GM12878 (cell line): ENCODE results near the gene PRR14L. TPM values are rescaled to one million over a fixed set of nuclear protein-coding genes. Genes with fewer than 3 reads are reported as not detected.

Source experiments
- ATAC-seq: fragments of 200-7000 bp; cut with Tn5 transposase; 3 replicates; pipeline ENCODE4 v1.9.1; 2020; ENCODE audit warnings: mild to moderate bottlenecking, moderate library complexity
- BruUV-seq: library from RNA; stranded (reverse); fragments of 400-500 nt; replicated peaks from 2 replicates; lab custom pipeline; 2021; lab: Mats Ljungman, UMichigan
- CTCF ChIA-PET: fragments of 300-600 bp; sonication (Branson Sonifier 250); formaldehyde crosslinking; extraction: SDS; loops from one replicate; lab custom pipeline; 2021; ENCODE audit warnings: inconsistent platforms; lab: Yijun Ruan, JAX
- POLR2A ChIA-PET: fragments of 350-600 bp; formaldehyde crosslinking; extraction: SDS; loops from one replicate; lab custom pipeline; 2021; ENCODE audit warnings: inconsistent platforms; lab: Charles Lee
- RAD21 ChIA-PET: fragments of 300-600 bp; sonication (Branson Sonifier 250); formaldehyde crosslinking; loops from one replicate; lab custom pipeline; 2023; ENCODE audit warnings: antibody characterized with exemption; ENCODE audit not compliant: unreplicated experiment; lab: Charles Lee
- SMC1A ChIA-PET: fragments of 300-600 bp; sonication (Branson Sonifier 250); formaldehyde crosslinking; loops from one replicate; lab custom pipeline; 2023; ENCODE audit not compliant: unreplicated experiment, uncharacterized antibody; lab: Charles Lee
- DNase-seq: peaks from one replicate; pipeline ENCODE4 v3.0.0-alpha.2; 2011; ENCODE audit warnings: low read depth, low spot score
- FAIRE-seq: peaks from 3 replicates; lab custom pipeline; 2011; peaks lifted over from hg19 to GRCh38; lab: Jason Lieb, UNC
- H2AFZ ChIP-seq: 2 replicates; pipeline ENCODE4 v1.6.0; 2011; ENCODE audit warnings: low read depth, low read length, control low read depth; ENCODE audit not compliant: control insufficient read depth
- H3K27ac ChIP-seq: 2 replicates; pipeline ENCODE4 v1.5.1; 2011; ENCODE audit warnings: control low read depth; ENCODE audit not compliant: control insufficient read depth, insufficient read depth
- H3K27me3 ChIP-seq, 2 experiments: replicated peaks in 1 of 2; 2 replicates each; pipeline versions ENCODE4 v1.6.0 to v1.6.1; 2011; ENCODE audit warnings: low read length in 1 of 2; ENCODE audit not compliant: control insufficient read depth in 2 of 2, insufficient read depth in 2 of 2
- H3K36me3 ChIP-seq, 2 experiments: 2 replicates each; pipeline ENCODE4 v1.5.1; 2011; ENCODE audit warnings: low read length in 1 of 2; ENCODE audit not compliant: control insufficient read depth in 2 of 2, insufficient read depth in 2 of 2
- H3K4me1 ChIP-seq: 2 replicates; pipeline ENCODE4 v1.6.1; 2011; ENCODE audit warnings: mild to moderate bottlenecking, low read length, moderate library complexity, mixed read lengths; ENCODE audit not compliant: control insufficient read depth, insufficient read depth
- H3K4me2 ChIP-seq: 2 replicates; pipeline ENCODE4 v1.6.0; 2011; ENCODE audit warnings: control low read depth; ENCODE audit not compliant: control insufficient read depth, insufficient read depth
- H3K4me3 ChIP-seq: fragments of 200-600 bp; sonication (generic); 2 replicates; pipeline ENCODE4 v1.5.1; 2016
- H3K79me2 ChIP-seq: 2 replicates; pipeline ENCODE4 v1.6.0; 2011; ENCODE audit warnings: low read length; ENCODE audit not compliant: control insufficient read depth, insufficient read depth
- H3K9ac ChIP-seq: 2 replicates; pipeline ENCODE4 v1.8.0; 2011; ENCODE audit warnings: low read length, control low read depth, mixed read lengths; ENCODE audit not compliant: control insufficient read depth, insufficient read depth
- H3K9me3 ChIP-seq: replicated peaks from 3 replicates; pipeline ENCODE4 v1.5.1; 2011; ENCODE audit warnings: mild to moderate bottlenecking, low read length; ENCODE audit not compliant: control insufficient read depth, insufficient read depth
- H4K20me1 ChIP-seq: 2 replicates; pipeline ENCODE4 v1.6.0; 2011; ENCODE audit not compliant: control insufficient read depth, insufficient read depth
- CHD2 ChIP-seq: IDR thresholded peaks from 2 replicates; pipeline ENCODE4 v1.6.1; 2011; ENCODE audit warnings: low read depth, low read length, improper control_type of control experiment, borderline replicate concordance
- DPF2 ChIP-seq: fragments of 450-650 bp; IDR thresholded peaks from 2 replicates; pipeline ENCODE4 v1.6.1; 2017; ENCODE audit warnings: mild to moderate bottlenecking
- EP300 ChIP-seq, 2 experiments: fragments of 150-350 bp in 1 of 2; IDR thresholded peaks; 2 replicates each; pipeline ENCODE4 v1.6.1; 2011 to 2012; ENCODE audit warnings: low read depth in 2 of 2, low read length in 2 of 2, borderline replicate concordance in 1 of 2, improper control_type of control experiment in 1 of 2, inconsistent platforms in 1 of 2; ENCODE audit not compliant: control insufficient read depth in 1 of 2
- FOS ChIP-seq: IDR thresholded peaks from 3 replicates; pipeline ENCODE4 v1.6.1; 2011; ENCODE audit warnings: borderline replicate concordance; ENCODE audit not compliant: insufficient read length; ENCODE audit errors: extremely low read depth
- IKZF2 ChIP-seq, 2 experiments: fragments of 450-650 bp; IDR thresholded peaks; 2 replicates each; pipeline ENCODE4 v1.6.1; 2017; ENCODE audit warnings: mild to moderate bottlenecking in 2 of 2, moderate library complexity in 2 of 2
- LARP7 ChIP-seq: fragments of 450-650 bp; IDR thresholded peaks from 2 replicates; pipeline ENCODE4 v1.6.1; 2017; ENCODE audit warnings: mild to moderate bottlenecking
- MAX ChIP-seq: IDR thresholded peaks from 2 replicates; pipeline ENCODE4 v1.6.1; 2012; ENCODE audit warnings: low read depth, low read length, improper control_type of control experiment
- MYB ChIP-seq: fragments of 150-350 bp; IDR thresholded peaks from 2 replicates; pipeline ENCODE4 v1.6.1; 2014; ENCODE audit warnings: mild to moderate bottlenecking, low read depth, low read length, borderline replicate concordance
- NFIC ChIP-seq: IDR thresholded peaks from 2 replicates; pipeline ENCODE4 v1.6.1; 2012; ENCODE audit warnings: low read depth, mild to moderate bottlenecking, inconsistent platforms, low read length, moderate library complexity
- POLR2A ChIP-seq: IDR thresholded peaks from 2 replicates; pipeline ENCODE4 v1.6.1; 2011; ENCODE audit warnings: low read depth, mild to moderate bottlenecking, low read length
- RELA ChIP-seq: fragments of 450-650 bp; IDR thresholded peaks from 2 replicates; pipeline ENCODE4 v1.8.0; 2014; ENCODE audit warnings: borderline replicate concordance; ENCODE audit not compliant: partially characterized antibody
- SRF ChIP-seq, 2 experiments: IDR thresholded peaks; 2 replicates each; pipeline ENCODE4 v1.6.1; 2011; ENCODE audit warnings: low read depth in 2 of 2, low read length in 2 of 2, mild to moderate bottlenecking in 1 of 2, moderate library complexity in 1 of 2
- ZNF207 ChIP-seq: fragments of 450-650 bp; IDR thresholded peaks from 2 replicates; pipeline ENCODE4 v1.6.1; 2014; ENCODE audit warnings: antibody characterized with exemption, mild to moderate bottlenecking, borderline replicate concordance
- ZNF217 ChIP-seq: fragments of 450-650 bp; IDR thresholded peaks from 2 replicates; pipeline ENCODE4 v1.6.1; 2017; ENCODE audit warnings: antibody characterized with exemption, mild to moderate bottlenecking
- ZZZ3 ChIP-seq: IDR thresholded peaks from 2 replicates; pipeline ENCODE4 v1.6.1; 2011; ENCODE audit warnings: low read depth; ENCODE audit not compliant: control insufficient read depth, insufficient read length
- whole genome bisulfite sequencing: methylation state at CpG from one replicate; pipeline ENCODE4 v1.1.6; 2016; ENCODE audit warnings: low lambda C conversion rate; ENCODE audit not compliant: insufficient replicate concordance, insufficient coverage; ENCODE audit errors: missing lambda C conversion rate; 5-methylcytosine and 5-hydroxymethylcytosine counted together
- in situ Hi-C: fragments of 300-500 bp; cut with MboI; formaldehyde crosslinking; loops from 9 replicates; pipeline ENCODE4 v1.14.3; 2018; ENCODE audit warnings: mixed read lengths
- intact Hi-C: fragments of 100-400 bp; cut with micrococcal nuclease; formaldehyde crosslinking; loops from one replicate; pipeline ENCODE4 v1.14.2; 2022; ENCODE audit not compliant: unreplicated experiment
- polyA plus RNA-seq, 11 experiments: library from polyadenylated mRNA; depleted of rRNA in 4 of 11; unstranded in 6 of 11; stranded (reverse) in 5 of 11; fragments of >200 nt; fragmentation: Nextera tagmentation in 4 of 11; fragmentation: Illumina TruSeq in 1 of 11; extraction: Ambion mirVana in 4 of 11; extraction: Trizol in 1 of 11; gene quantifications; 1 replicate in 1 of 11; 2 replicates in 10 of 11; pipeline versions ENCODE4 v1.2.1 to v1.2.3, GENCODE V29; 2011 to 2016; ENCODE audit warnings: inconsistent platforms in 2 of 11, missing spikeins in 2 of 11, low read depth in 1 of 11
- total RNA-seq, 4 experiments: library from RNA; depleted of rRNA in 3 of 4; stranded (reverse); fragments of >200 nt in 3 of 4; fragmentation: Illumina TruSeq in 1 of 4; extraction: Trizol in 1 of 4; gene quantifications; 2 replicates each; pipeline versions ENCODE4 v1.2.1 to v1.2.3, GENCODE V29; 2013 to 2021
- TF ChIP-seq, protein P1 (sequence below): fragments of 450-650 bp; IDR thresholded peaks from 2 replicates; pipeline ENCODE4 v1.6.1; 2016; ENCODE audit warnings: mild to moderate bottlenecking
- TF ChIP-seq, protein P2 (sequence below): fragments of 150-350 bp; IDR thresholded peaks from 2 replicates; pipeline ENCODE4 v1.6.1; 2016; ENCODE audit warnings: low read depth, low read length

PRR14L gene
- total and polyA plus RNA-seq, 10 of the 15 experiments (the other 5 are each of a cell fraction or from before 2014, with no cell fraction given): 4.2 to 49.0 (median 21.4) TPM

DNA sequence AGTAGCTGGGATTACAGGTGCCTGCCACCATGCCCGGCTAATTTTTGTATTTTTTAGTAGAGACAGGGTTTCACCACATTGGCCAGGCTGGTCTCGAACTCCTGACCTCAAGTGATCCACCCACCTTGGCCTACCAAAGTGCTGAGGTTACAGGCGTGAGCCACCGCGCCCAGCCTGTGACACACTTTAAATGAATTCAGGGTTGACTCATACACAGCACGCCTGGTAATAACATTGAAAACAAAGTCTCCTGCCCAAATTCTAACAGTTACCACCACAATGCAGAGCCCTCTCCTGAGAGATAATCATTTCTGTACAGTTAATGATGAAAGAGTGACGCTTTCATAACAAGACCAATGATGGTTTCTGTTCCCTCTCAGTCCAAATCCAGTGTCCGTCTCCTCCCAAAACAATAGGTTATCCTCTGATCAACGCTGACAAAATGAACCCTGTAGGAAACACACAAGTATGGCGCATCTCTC is 89.0 kb downstream of the PRR14L start (continued):
- peak; percentile 46; the same call in 1 of the 2 replicates for TF ChIP-seq ZNF207
- peak; percentile 64; the same call in 1 of the 2 replicates for TF ChIP-seq NFIC
- peak; percentile 47 to 61; a peak in 2 of 4 replicates for TF ChIP-seq EP300 (IDR thresholded peaks at IDR 0.05; ENCODE audit: borderline replicate concordance in 1 of 2, control insufficient read depth in 1 of 2, low read depth in 2 of 2, low read length in 2 of 2)
- TF ChIP-seq, protein P1, sequence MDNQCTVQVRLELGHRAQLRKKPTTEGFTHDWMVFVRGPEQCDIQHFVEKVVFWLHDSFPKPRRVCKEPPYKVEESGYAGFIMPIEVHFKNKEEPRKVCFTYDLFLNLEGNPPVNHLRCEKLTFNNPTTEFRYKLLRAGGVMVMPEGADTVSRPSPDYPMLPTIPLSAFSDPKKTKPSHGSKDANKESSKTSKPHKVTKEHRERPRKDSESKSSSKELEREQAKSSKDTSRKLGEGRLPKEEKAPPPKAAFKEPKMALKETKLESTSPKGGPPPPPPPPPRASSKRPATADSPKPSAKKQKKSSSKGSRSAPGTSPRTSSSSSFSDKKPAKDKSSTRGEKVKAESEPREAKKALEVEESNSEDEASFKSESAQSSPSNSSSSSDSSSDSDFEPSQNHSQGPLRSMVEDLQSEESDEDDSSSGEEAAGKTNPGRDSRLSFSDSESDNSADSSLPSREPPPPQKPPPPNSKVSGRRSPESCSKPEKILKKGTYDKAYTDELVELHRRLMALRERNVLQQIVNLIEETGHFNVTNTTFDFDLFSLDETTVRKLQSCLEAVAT: 0 out of 2 replicates have a peak, but pooled peaks have one; percentile 60
- TF ChIP-seq, all 136 proteins: peak for 27; not testable (repeated sequence) for 109

GRCh38 chr22:31659246-31659645 is 90.7 kb downstream of the PRR14L start:
- H3K9ac ChIP-seq: no peak overlapping the region
- ChIA-PET POLR2A (interaction anchor here (1.0 kb wide), 1 partner anchor 336 kb away, joined by 3 read pairs; no protein-coding TSS in a partner anchor), SMC1A (interaction anchor here (0.7 to 10.8 kb wide), 2 partner anchors 21 to 43 kb away, joined by 3 to 88 read pairs; no protein-coding TSS in a partner anchor), CTCF (interaction anchor here (1.3 to 5.2 kb wide), 2 partner anchors 22 to 311 kb away, joined by 4 to 51 read pairs; no protein-coding TSS in a partner anchor), RAD21 (no interaction called here)
- no peaks in the 10 kb centered on the region for H3K27me3 ChIP-seq
- no peak for ATAC-seq
- no peak overlapping the region for H2AFZ ChIP-seq
- H3K9me3 ChIP-seq: no peaks in the 10 kb centered on the region
- H3K27ac ChIP-seq: no peak overlapping the region
- H3K4me2 ChIP-seq: peak overlapping the region; percentile 12; the same call in 1 of the 2 replicates
- no peaks in the 10 kb centered on the region for H3K36me3 ChIP-seq
- no peak overlapping the region for H3K4me3 ChIP-seq
- H3K4me1 ChIP-seq: peaks cover 16% of the 10 kb centered on the region
- H4K20me1 ChIP-seq: no peaks in the 10 kb centered on the region; the same call in 1 of the 2 replicates
- WGBS: 79% methylated on average over 7 of the region's 7 CpGs
- intact Hi-C loops (no loop called here), in situ Hi-C loops (no loop called here)
- H3K79me2 ChIP-seq: peaks cover 51% of the 10 kb centered on the region
- no peak for FAIRE-seq
- no TSS peak for BruUV-seq
- no peak for DNase-seq
- no peak for TF ChIP-seq IKZF2 (IDR thresholded peaks at IDR 0.05)
- TF ChIP-seq SRF (IDR thresholded peaks at IDR 0.05; ENCODE audit: low read depth in 2 of 2, low read length in 2 of 2): no peak
- TF ChIP-seq, protein P2, sequence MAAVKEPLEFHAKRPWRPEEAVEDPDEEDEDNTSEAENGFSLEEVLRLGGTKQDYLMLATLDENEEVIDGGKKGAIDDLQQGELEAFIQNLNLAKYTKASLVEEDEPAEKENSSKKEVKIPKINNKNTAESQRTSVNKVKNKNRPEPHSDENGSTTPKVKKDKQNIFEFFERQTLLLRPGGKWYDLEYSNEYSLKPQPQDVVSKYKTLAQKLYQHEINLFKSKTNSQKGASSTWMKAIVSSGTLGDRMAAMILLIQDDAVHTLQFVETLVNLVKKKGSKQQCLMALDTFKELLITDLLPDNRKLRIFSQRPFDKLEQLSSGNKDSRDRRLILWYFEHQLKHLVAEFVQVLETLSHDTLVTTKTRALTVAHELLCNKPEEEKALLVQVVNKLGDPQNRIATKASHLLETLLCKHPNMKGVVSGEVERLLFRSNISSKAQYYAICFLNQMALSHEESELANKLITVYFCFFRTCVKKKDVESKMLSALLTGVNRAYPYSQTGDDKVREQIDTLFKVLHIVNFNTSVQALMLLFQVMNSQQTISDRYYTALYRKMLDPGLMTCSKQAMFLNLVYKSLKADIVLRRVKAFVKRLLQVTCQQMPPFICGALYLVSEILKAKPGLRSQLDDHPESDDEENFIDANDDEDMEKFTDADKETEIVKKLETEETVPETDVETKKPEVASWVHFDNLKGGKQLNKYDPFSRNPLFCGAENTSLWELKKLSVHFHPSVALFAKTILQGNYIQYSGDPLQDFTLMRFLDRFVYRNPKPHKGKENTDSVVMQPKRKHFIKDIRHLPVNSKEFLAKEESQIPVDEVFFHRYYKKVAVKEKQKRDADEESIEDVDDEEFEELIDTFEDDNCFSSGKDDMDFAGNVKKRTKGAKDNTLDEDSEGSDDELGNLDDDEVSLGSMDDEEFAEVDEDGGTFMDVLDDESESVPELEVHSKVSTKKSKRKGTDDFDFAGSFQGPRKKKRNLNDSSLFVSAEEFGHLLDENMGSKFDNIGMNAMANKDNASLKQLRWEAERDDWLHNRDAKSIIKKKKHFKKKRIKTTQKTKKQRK: no peak
- no peak for TF ChIP-seq FOS
- no peak for TF ChIP-seq ZZZ3
- TF ChIP-seq RELA: no peak
- TF ChIP-seq LARP7: no peak
- no peak for TF ChIP-seq MYB
- TF ChIP-seq DPF2: no peak
- no peak for TF ChIP-seq ZNF217
- no peak for TF ChIP-seq CHD2
- no peak for TF ChIP-seq MAX
- TF ChIP-seq POLR2A: no peak
